ENCODE measurements around the gene SLC5A2. TPM values are rescaled to one million over a fixed set of nuclear protein-coding genes. Genes with fewer than 3 reads are reported as not detected.

The SLC5A2 gene
- total and polyA plus RNA-seq, 2 donors from 2014 or later = 4.8 to 208 TPM

GRCh38 chr16:31458844-31459686 lies 23.9 kb upstream of the SLC5A2 start, which contains the start of gene ARMC5:
TSS of gene ARMC5 (plus strand) at chr16:31459501. CDS start at chr16:31459525, 24 bp downstream.
- Histone ChIP-seq H3K4me3 (ENCODE audit: low read length in 3 of 3) (peak within 1 kb of the TSS; percentile 68 to 97 (median 83)), H3K27me3 (ENCODE audit: control insufficient read depth, insufficient read depth, low read length) (no peaks in the 10 kb centered on the region), H3K9ac (ENCODE audit: low read length in 3 of 3) (peak within 1 kb of the TSS; percentile 49 to 91 (median 83)), H3K27ac (ENCODE audit: low read depth in 2 of 2, low read length in 2 of 2) (peak within 1 kb of the TSS; percentile 100), H3K36me3 (ENCODE audit: control insufficient read depth in 2 of 3, insufficient read depth in 3 of 3, low read length in 3 of 3) (peaks cover 0 to 4% (median 0%) of the 10 kb centered on the region in 3 donors), H3K9me3 (ENCODE audit: control insufficient read depth in 2 of 3, insufficient read depth in 1 of 3, low read length in 3 of 3) (no peaks in the 10 kb centered on the region), H3K4me1 (ENCODE audit: control insufficient read depth in 2 of 3, insufficient read depth in 2 of 3, low read depth in 1 of 3, low read length in 3 of 3) (peaks cover 3 to 31% (median 13%) of the 10 kb centered on the region in 3 donors)
- DNase-seq (peak; percentile 98 to 99 (median 99)), FAIRE-seq (no peak)
- intact Hi-C loops (cut with DNase I) = no loop called here
- TF ChIP-seq, protein P1, sequence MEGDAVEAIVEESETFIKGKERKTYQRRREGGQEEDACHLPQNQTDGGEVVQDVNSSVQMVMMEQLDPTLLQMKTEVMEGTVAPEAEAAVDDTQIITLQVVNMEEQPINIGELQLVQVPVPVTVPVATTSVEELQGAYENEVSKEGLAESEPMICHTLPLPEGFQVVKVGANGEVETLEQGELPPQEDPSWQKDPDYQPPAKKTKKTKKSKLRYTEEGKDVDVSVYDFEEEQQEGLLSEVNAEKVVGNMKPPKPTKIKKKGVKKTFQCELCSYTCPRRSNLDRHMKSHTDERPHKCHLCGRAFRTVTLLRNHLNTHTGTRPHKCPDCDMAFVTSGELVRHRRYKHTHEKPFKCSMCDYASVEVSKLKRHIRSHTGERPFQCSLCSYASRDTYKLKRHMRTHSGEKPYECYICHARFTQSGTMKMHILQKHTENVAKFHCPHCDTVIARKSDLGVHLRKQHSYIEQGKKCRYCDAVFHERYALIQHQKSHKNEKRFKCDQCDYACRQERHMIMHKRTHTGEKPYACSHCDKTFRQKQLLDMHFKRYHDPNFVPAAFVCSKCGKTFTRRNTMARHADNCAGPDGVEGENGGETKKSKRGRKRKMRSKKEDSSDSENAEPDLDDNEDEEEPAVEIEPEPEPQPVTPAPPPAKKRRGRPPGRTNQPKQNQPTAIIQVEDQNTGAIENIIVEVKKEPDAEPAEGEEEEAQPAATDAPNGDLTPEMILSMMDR (IDR thresholded peaks at IDR 0.05; ENCODE audit: borderline replicate concordance, extremely low read depth, insufficient read depth) = peak; percentile 53

- FAIRE-seq (no peak), DNase-seq (peak; percentile 100)
- Histone ChIP-seq H3K4me3 (ENCODE audit: low read length in 3 of 3) (peak overlapping the region; percentile 68 to 97 (median 83)), H3K4me1 (ENCODE audit: control insufficient read depth in 2 of 3, insufficient read depth in 2 of 3, low read depth in 1 of 3, low read length in 3 of 3) (peaks cover 3 to 31% (median 13%) of the 10 kb centered on the region in 3 donors), H3K36me3 (ENCODE audit: control insufficient read depth in 2 of 3, insufficient read depth in 3 of 3, low read length in 3 of 3) (peaks cover 0 to 4% (median 4%) of the 10 kb centered on the region in 3 donors), H3K9me3 (ENCODE audit: control insufficient read depth in 2 of 3, insufficient read depth in 1 of 3, low read length in 3 of 3) (no peaks in the 10 kb centered on the region), H3K9ac (ENCODE audit: low read length in 3 of 3) (peak overlapping the region; percentile 49 to 91 (median 83)), H3K27ac (ENCODE audit: low read depth in 2 of 2, low read length in 2 of 2) (peak overlapping the region; percentile 100), H3K27me3 (ENCODE audit: control insufficient read depth, insufficient read depth, low read length) (no peaks in the 10 kb centered on the region)
- intact Hi-C loops (cut with DNase I) = no loop called here
- TF ChIP-seq, protein P1 (IDR thresholded peaks at IDR 0.05; ENCODE audit: borderline replicate concordance, extremely low read depth, insufficient read depth) = no peak
Observed at GRCh38 chr16:31459687-31460581, 23.0 kb upstream of the SLC5A2 start.

GRCh38 chr16:31460582-31461002 lies 22.3 kb upstream of the SLC5A2 start:
- H3K9ac ChIP-seq (ENCODE audit: low read length in 3 of 3) = peak overlapping the region in 1 of 3 donors; percentile 83
- TF ChIP-seq, protein P1 (IDR thresholded peaks at IDR 0.05; ENCODE audit: borderline replicate concordance, extremely low read depth, insufficient read depth) = peak; percentile 57
- H3K27me3 ChIP-seq (ENCODE audit: control insufficient read depth, insufficient read depth, low read length) = no peaks in the 10 kb centered on the region
- H3K9me3 ChIP-seq (ENCODE audit: control insufficient read depth in 2 of 3, insufficient read depth in 1 of 3, low read length in 3 of 3) = no peaks in the 10 kb centered on the region
- FAIRE-seq = no peak
- H3K36me3 ChIP-seq (ENCODE audit: control insufficient read depth in 2 of 3, insufficient read depth in 3 of 3, low read length in 3 of 3) = peaks cover 0 to 6% (median 2%) of the 10 kb centered on the region in 3 donors
- H3K27ac ChIP-seq (ENCODE audit: low read depth in 2 of 2, low read length in 2 of 2) = peak overlapping the region; percentile 43 to 63
- peaks cover 3 to 27% (median 13%) of the 10 kb centered on the region in 3 donors for H3K4me1 ChIP-seq (ENCODE audit: control insufficient read depth in 2 of 3, insufficient read depth in 2 of 3, low read depth in 1 of 3, low read length in 3 of 3)
- DNase-seq = peak in 3 of 5 donors; percentile 62 to 78 (median 68)
- intact Hi-C loops (cut with DNase I) = no loop called here
- peak overlapping the region; percentile 51 to 82 (median 68) for H3K4me3 ChIP-seq (ENCODE audit: low read length in 3 of 3)
